ENCODE data around the gene NDEL1. TPM values are rescaled to one million over a fixed set of nuclear protein-coding genes. Genes with fewer than 3 reads are reported as not detected.

Gene NDEL1
- total RNA-seq, 1 donor from 2014 or later = 66.5 TPM

DNA sequence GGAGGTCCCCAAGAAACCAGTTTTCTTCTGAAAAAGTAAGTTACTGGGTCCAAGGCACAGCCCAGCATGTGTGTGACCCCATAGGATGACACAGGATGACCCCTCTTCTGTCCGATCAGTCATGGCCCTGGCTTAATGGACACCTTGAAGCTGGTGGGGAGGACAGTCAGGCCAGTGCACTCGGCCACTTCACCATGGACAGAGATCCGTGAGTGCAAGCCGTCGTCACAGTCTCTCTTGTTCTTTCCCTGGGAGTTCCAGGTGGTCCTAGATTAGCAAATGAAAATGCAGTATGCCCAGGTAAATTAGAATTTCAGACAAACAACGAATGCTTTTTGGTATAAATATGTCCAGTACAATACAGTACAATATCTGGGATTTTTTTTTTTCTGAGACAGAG lies 36.7 kb upstream of the NDEL1 start:
- intact Hi-C loops (cut with DNase I) = loop anchor here (10.0 kb wide), 1 partner anchor 1614 kb away; no protein-coding TSS in a partner anchor
- no peak for DNase-seq (ENCODE audit: extremely low spot score in 2 of 2)
- Histone ChIP-seq H3K4me3 (no peak overlapping the region), H3K4me1 (no peaks in the 10 kb centered on the region), H3K27me3 (peaks cover 5% of the 10 kb centered on the region), H3K27ac (no peak overlapping the region), H3K9me3 (no peaks in the 10 kb centered on the region), H3K36me3 (no peaks in the 10 kb centered on the region)
- TF ChIP-seq POLR2A (IDR thresholded peaks at IDR 0.05) (no peak), POLR2AphosphoS5 (IDR thresholded peaks at IDR 0.05; ENCODE audit: insufficient read depth in 1 of 2, low read depth in 1 of 2) (no peak)
- TF ChIP-seq, protein P1, sequence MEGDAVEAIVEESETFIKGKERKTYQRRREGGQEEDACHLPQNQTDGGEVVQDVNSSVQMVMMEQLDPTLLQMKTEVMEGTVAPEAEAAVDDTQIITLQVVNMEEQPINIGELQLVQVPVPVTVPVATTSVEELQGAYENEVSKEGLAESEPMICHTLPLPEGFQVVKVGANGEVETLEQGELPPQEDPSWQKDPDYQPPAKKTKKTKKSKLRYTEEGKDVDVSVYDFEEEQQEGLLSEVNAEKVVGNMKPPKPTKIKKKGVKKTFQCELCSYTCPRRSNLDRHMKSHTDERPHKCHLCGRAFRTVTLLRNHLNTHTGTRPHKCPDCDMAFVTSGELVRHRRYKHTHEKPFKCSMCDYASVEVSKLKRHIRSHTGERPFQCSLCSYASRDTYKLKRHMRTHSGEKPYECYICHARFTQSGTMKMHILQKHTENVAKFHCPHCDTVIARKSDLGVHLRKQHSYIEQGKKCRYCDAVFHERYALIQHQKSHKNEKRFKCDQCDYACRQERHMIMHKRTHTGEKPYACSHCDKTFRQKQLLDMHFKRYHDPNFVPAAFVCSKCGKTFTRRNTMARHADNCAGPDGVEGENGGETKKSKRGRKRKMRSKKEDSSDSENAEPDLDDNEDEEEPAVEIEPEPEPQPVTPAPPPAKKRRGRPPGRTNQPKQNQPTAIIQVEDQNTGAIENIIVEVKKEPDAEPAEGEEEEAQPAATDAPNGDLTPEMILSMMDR (IDR thresholded peaks at IDR 0.05) = no peak

- intact Hi-C loops (cut with DNase I) = no loop called here
- Histone ChIP-seq H3K4me1 (no peaks in the 10 kb centered on the region), H3K9me3 (no peaks in the 10 kb centered on the region), H3K27me3 (peaks cover 5% of the 10 kb centered on the region), H3K27ac (no peak overlapping the region), H3K36me3 (no peaks in the 10 kb centered on the region), H3K4me3 (no peak overlapping the region)
- TF ChIP-seq POLR2A (IDR thresholded peaks at IDR 0.05) = no peak
- TF ChIP-seq, protein P1 (IDR thresholded peaks at IDR 0.05) = no peak
- TF ChIP-seq POLR2AphosphoS5 (IDR thresholded peaks at IDR 0.05; ENCODE audit: insufficient read depth in 1 of 2, low read depth in 1 of 2) = no peak
- no peak for DNase-seq (ENCODE audit: extremely low spot score in 2 of 2)
These were observed 34.6 kb upstream of the NDEL1 start for GRCh38 chr17:8401107-8401506.

DNA sequence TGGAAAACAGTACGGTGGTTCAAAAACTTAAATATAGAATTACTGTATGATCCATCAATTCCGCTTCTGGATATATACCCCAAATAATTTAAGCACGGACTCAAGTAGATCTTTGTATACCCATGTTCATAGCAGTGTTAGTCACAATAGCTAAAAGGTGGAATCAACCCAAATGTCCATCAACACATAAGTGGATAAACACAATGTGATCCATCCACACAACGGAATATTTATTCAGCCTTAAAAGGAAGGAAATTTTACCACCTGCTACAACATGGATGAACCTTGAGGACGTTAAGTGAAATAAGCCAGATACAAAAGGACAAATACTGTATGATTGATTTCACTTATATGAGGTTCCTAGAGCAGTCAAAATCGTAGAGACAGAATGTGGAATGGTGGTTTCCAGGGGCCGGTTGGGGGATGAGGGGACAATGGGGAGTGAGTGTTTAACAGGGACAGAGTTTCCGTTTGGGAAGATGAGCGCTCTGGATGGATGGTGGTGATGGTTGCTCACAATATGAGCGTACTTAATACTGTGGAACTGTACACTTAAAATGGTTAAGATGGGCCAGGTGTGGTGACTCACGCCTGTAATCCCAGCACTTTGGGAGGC lies 32.7 kb upstream of the NDEL1 start:
- intact Hi-C loops (cut with DNase I) = no loop called here
- Histone ChIP-seq H3K27me3 (no peaks in the 10 kb centered on the region), H3K4me3 (no peak overlapping the region), H3K4me1 (no peaks in the 10 kb centered on the region), H3K36me3 (no peaks in the 10 kb centered on the region), H3K27ac (no peak overlapping the region), H3K9me3 (no peaks in the 10 kb centered on the region)
- DNase-seq (ENCODE audit: extremely low spot score in 2 of 2) = no peak
- TF ChIP-seq POLR2AphosphoS5 (IDR thresholded peaks at IDR 0.05; ENCODE audit: insufficient read depth in 1 of 2, low read depth in 1 of 2) (no peak), POLR2A (IDR thresholded peaks at IDR 0.05) (no peak)
- TF ChIP-seq, protein P1 (IDR thresholded peaks at IDR 0.05) = no peak

DNA sequence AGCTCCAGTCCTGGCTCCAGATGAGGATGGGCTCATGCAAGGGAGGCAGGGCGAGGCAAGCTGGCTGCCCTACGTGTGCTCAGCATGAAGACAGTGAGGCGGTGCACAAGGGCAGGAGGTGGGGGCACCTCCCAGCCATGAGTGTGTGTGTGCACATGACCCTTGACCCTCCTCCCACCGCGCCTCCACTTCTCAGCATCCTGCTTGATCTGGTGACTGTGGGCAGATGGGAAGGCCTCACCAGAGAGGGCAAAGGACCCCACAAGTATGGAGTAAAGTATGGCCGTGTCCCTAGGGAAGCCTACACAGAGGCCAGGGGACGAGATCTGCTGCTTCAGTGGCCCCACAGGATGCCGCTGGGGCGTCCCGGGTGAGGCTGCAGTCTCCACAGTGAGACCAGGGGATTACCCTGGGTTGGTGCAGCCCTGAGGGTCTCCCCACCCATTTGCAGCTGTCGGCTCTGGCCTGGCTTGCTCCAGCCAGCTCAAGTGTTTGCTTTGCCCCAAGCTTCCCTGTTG lies 30.1 kb upstream of the NDEL1 start:
- Histone ChIP-seq H3K9me3 (no peaks in the 10 kb centered on the region), H3K27ac (no peak overlapping the region), H3K4me1 (peaks cover 8% of the 10 kb centered on the region), H3K36me3 (no peaks in the 10 kb centered on the region), H3K27me3 (no peaks in the 10 kb centered on the region), H3K4me3 (no peak overlapping the region)
- intact Hi-C loops (cut with DNase I) = no loop called here
- no peak for DNase-seq (ENCODE audit: extremely low spot score in 2 of 2)
- TF ChIP-seq POLR2A (IDR thresholded peaks at IDR 0.05) = no peak
- TF ChIP-seq, protein P1 (IDR thresholded peaks at IDR 0.05) = no peak
- TF ChIP-seq POLR2AphosphoS5 (IDR thresholded peaks at IDR 0.05; ENCODE audit: insufficient read depth in 1 of 2, low read depth in 1 of 2) = no peak

- Histone ChIP-seq H3K27me3 (no peaks in the 10 kb centered on the region), H3K4me3 (no peak overlapping the region), H3K27ac (no peak overlapping the region), H3K4me1 (peaks cover 9% of the 10 kb centered on the region), H3K36me3 (no peaks in the 10 kb centered on the region), H3K9me3 (no peaks in the 10 kb centered on the region)
- TF ChIP-seq POLR2A (IDR thresholded peaks at IDR 0.05) (no peak), POLR2AphosphoS5 (IDR thresholded peaks at IDR 0.05; ENCODE audit: insufficient read depth in 1 of 2, low read depth in 1 of 2) (no peak)
- TF ChIP-seq, protein P1 (IDR thresholded peaks at IDR 0.05) = no peak
- intact Hi-C loops (cut with DNase I) = no loop called here
- no peak for DNase-seq (ENCODE audit: extremely low spot score in 2 of 2)
These were observed 29.5 kb upstream of the NDEL1 start for GRCh38 chr17:8406174-8406573.
